PFSK-1 (cell line): ENCODE results near the gene EGFLAM.

Experiments
- POLR2AphosphoS5 ChIP-seq: IDR thresholded peaks from 2 replicates; pipeline ENCODE4 v1.6.1; 2012; ENCODE audit warnings: low read depth, mild to moderate bottlenecking, control low read depth, low read length, moderate library complexity
- SIN3A ChIP-seq: IDR thresholded peaks from 2 replicates; pipeline ENCODE4 v1.6.1; 2012; ENCODE audit warnings: mild to moderate bottlenecking, low read length, moderate library complexity, borderline replicate concordance; ENCODE audit not compliant: insufficient read depth
- TF ChIP-seq, protein P1 (sequence below), 2 experiments: IDR thresholded peaks; 2 replicates each; pipeline versions ENCODE4 v1.6.1 to v1.8.0; 2011 to 2012; ENCODE audit warnings: low read depth in 2 of 2, low read length in 2 of 2, control low read depth in 1 of 2, inconsistent platforms in 1 of 2, mild to moderate bottlenecking in 1 of 2, moderate library complexity in 1 of 2; ENCODE audit not compliant: insufficient read depth in 1 of 2

DNA sequence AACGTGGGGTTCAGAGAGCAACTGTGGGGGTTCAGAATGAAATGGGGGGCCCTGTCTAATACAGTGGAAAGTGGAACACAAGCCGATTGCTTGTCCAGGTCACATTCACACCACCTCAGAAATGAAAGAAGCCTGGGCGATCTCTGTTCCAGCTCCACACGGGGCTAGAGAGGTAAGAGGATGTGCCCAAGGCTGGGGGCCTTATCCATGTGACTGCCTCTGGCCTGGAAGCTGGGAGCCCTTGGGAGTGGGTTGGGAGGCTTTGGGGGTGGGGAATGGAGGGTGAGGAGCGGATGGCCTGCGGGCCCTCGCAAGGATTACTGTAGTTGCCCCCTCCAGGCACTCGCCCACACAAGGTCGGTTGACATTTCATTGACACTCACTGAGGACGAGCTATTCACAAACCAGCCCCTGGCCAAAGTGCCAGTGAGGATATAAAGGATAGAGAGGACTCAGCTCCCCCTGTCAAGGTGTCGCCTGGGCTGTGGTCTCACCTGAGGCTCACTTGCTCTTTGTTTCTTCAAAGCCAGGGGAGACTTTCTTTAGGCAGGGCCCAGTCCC lies 211.4 kb downstream of the EGFLAM start:
- TF ChIP-seq POLR2AphosphoS5 = no peak
- TF ChIP-seq SIN3A = no peak
- TF ChIP-seq, protein P1, sequence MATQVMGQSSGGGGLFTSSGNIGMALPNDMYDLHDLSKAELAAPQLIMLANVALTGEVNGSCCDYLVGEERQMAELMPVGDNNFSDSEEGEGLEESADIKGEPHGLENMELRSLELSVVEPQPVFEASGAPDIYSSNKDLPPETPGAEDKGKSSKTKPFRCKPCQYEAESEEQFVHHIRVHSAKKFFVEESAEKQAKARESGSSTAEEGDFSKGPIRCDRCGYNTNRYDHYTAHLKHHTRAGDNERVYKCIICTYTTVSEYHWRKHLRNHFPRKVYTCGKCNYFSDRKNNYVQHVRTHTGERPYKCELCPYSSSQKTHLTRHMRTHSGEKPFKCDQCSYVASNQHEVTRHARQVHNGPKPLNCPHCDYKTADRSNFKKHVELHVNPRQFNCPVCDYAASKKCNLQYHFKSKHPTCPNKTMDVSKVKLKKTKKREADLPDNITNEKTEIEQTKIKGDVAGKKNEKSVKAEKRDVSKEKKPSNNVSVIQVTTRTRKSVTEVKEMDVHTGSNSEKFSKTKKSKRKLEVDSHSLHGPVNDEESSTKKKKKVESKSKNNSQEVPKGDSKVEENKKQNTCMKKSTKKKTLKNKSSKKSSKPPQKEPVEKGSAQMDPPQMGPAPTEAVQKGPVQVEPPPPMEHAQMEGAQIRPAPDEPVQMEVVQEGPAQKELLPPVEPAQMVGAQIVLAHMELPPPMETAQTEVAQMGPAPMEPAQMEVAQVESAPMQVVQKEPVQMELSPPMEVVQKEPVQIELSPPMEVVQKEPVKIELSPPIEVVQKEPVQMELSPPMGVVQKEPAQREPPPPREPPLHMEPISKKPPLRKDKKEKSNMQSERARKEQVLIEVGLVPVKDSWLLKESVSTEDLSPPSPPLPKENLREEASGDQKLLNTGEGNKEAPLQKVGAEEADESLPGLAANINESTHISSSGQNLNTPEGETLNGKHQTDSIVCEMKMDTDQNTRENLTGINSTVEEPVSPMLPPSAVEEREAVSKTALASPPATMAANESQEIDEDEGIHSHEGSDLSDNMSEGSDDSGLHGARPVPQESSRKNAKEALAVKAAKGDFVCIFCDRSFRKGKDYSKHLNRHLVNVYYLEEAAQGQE (IDR thresholded peaks at IDR 0.05; ENCODE audit: insufficient read depth in 1 of 2, low read depth in 2 of 2, low read length in 2 of 2) = no peak
